Mesothelial cell of epicardium (in vitro differentiated cells): ENCODE data around the gene EHD4. TPM values are rescaled to one million over a fixed set of nuclear protein-coding genes. Genes with fewer than 3 reads are reported as not detected.

Experiments
- DNase-seq, 2 experiments: peaks; one replicate each; pipeline ENCODE4 v3.0.0; 2021; ENCODE audit warnings: low spot score in 2 of 2; ENCODE audit not compliant: unreplicated experiment in 2 of 2
- H3K27ac Mint-ChIP-seq: 2 replicates; pipeline ENCODE4 v1.8.0; 2021; ENCODE audit warnings: mixed read lengths
- H3K27me3 Mint-ChIP-seq: 2 replicates; pipeline ENCODE4 v1.8.0; 2021; ENCODE audit warnings: low read depth, mixed read lengths
- H3K36me3 Mint-ChIP-seq: 2 replicates; pipeline ENCODE4 v1.8.0; 2021; ENCODE audit warnings: mixed read lengths
- H3K4me1 Mint-ChIP-seq: 2 replicates; pipeline ENCODE4 v1.8.0; 2021; ENCODE audit warnings: mixed read lengths
- H3K4me3 Mint-ChIP-seq: 2 replicates; pipeline ENCODE4 v1.8.0; 2021; ENCODE audit warnings: mild to moderate bottlenecking, moderate library complexity, mixed read lengths
- H3K9me3 Mint-ChIP-seq: 2 replicates; pipeline ENCODE4 v1.8.0; 2021; ENCODE audit warnings: mixed read lengths
- CTCF ChIP-seq: fragments of 200-600 bp; sonication (generic); IDR thresholded peaks from one replicate; pipeline ENCODE4 v1.5.0; 2021; ENCODE audit warnings: antibody characterized with exemption; ENCODE audit not compliant: unreplicated experiment
- total RNA-seq: library from RNA; stranded (reverse); gene quantifications from 3 replicates; pipeline ENCODE4 v1.2.1, GENCODE V29; 2021

EHD4 gene
- total RNA-seq, 1 donor from 2014 or later, result 16.1 TPM

GRCh38 chr15:41965441-41966413, 6.6 kb downstream of the EHD4 start:
- Mint-ChIP-seq H3K9me3 (peaks cover 8% of the 10 kb centered on the region), H3K4me3 (no peak overlapping the region), H3K27ac (no peak overlapping the region), H3K4me1 (peaks cover 30% of the 10 kb centered on the region), H3K27me3 (no peaks in the 10 kb centered on the region), H3K36me3 (peaks cover 4% of the 10 kb centered on the region)
- DNase-seq, result no peak
- no peak for TF ChIP-seq CTCF

GRCh38 chr15:41961595-41962202, 10.7 kb downstream of the EHD4 start:
- Mint-ChIP-seq H3K4me1 (peaks cover 31% of the 10 kb centered on the region), H3K36me3 (peaks cover 7% of the 10 kb centered on the region), H3K4me3 (no peak overlapping the region), H3K9me3 (peaks cover 8% of the 10 kb centered on the region), H3K27me3 (no peaks in the 10 kb centered on the region), H3K27ac (no peak overlapping the region)
- TF ChIP-seq CTCF, result no peak
- no peak for DNase-seq

GRCh38 chr15:41961001-41961518, 11.3 kb downstream of the EHD4 start:
- peaks cover 7% of the 10 kb centered on the region for H3K36me3 Mint-ChIP-seq
- H3K9me3 Mint-ChIP-seq, result peaks cover 8% of the 10 kb centered on the region
- peak overlapping the region; percentile 18 for H3K27ac Mint-ChIP-seq
- H3K4me3 Mint-ChIP-seq, result no peak overlapping the region
- no peak for DNase-seq
- TF ChIP-seq CTCF, result no peak
- peaks cover 34% of the 10 kb centered on the region for H3K4me1 Mint-ChIP-seq
- no peaks in the 10 kb centered on the region for H3K27me3 Mint-ChIP-seq

- no peak overlapping the region for H3K27ac Mint-ChIP-seq
- peaks cover 37% of the 10 kb centered on the region for H3K4me1 Mint-ChIP-seq
- DNase-seq, result no peak
Observed at GRCh38 chr15:41958002-41958420, 14.3 kb downstream of the EHD4 start.

More at GRCh38 chr15:41958002-41958420, 14.3 kb downstream of the EHD4 start:
- Mint-ChIP-seq H3K9me3 (peaks cover 8% of the 10 kb centered on the region), H3K36me3 (peaks cover 7% of the 10 kb centered on the region), H3K4me3 (no peak overlapping the region), H3K27me3 (no peaks in the 10 kb centered on the region)
- no peak for TF ChIP-seq CTCF
